OCI-LY1 (cell line): Measurements from ENCODE around the gene NEDD4L.

Experiments used
- H2AFZ ChIP-seq: fragments of 200-600 bp; sonication (generic), shearing (Covaris generic); 2 replicates; pipeline ENCODE4 v1.6.0; 2014; ENCODE audit warnings: antibody characterized with exemption, mild to moderate bottlenecking, low read length
- H3F3A ChIP-seq: fragments of 200-600 bp; sonication (generic), shearing (Covaris generic); 2 replicates; pipeline ENCODE4 v1.6.0; 2014; ENCODE audit warnings: mild to moderate bottlenecking, antibody characterized with exemption, low read length, moderate library complexity; ENCODE audit not compliant: insufficient read depth
- H3K27ac ChIP-seq: fragments of 200-600 bp; sonication (generic); 2 replicates; pipeline ENCODE4 v1.5.1; 2014; ENCODE audit warnings: low read length, mixed run types, mild to moderate bottlenecking, low read depth; ENCODE audit not compliant: poor library complexity, severe bottlenecking
- H3K27me3 ChIP-seq: fragments of 200-600 bp; sonication (generic); 2 replicates; pipeline ENCODE4 v1.6.0; 2014; ENCODE audit warnings: antibody characterized with exemption, mild to moderate bottlenecking, low read length, moderate library complexity; ENCODE audit not compliant: insufficient read depth
- H3K36me3 ChIP-seq: fragments of 200-600 bp; sonication (generic); 2 replicates; pipeline ENCODE4 v1.6.1; 2014; ENCODE audit warnings: mild to moderate bottlenecking, antibody characterized with exemption, low read length, moderate library complexity, mixed read lengths; ENCODE audit not compliant: insufficient read depth
- H3K4me1 ChIP-seq: fragments of 200-600 bp; sonication (generic); 2 replicates; pipeline ENCODE4 v1.5.1; 2014; ENCODE audit warnings: mild to moderate bottlenecking, low read length, moderate library complexity; ENCODE audit not compliant: insufficient read depth, severe bottlenecking
- H3K4me2 ChIP-seq: fragments of 200-600 bp; sonication (generic), shearing (Covaris generic); 2 replicates; pipeline ENCODE4 v1.6.1; 2014; ENCODE audit warnings: low read length
- H3K4me3 ChIP-seq: fragments of 200-600 bp; sonication (generic); 2 replicates; pipeline ENCODE4 v1.5.1; 2014; ENCODE audit warnings: low read length, low read depth, mild to moderate bottlenecking, mixed read lengths; ENCODE audit not compliant: poor library complexity, severe bottlenecking
- H3K79me2 ChIP-seq: fragments of 200-600 bp; shearing (Covaris generic); 2 replicates; pipeline ENCODE4 v1.6.1; 2016; ENCODE audit warnings: mixed run types, low read length, mixed read lengths; ENCODE audit not compliant: insufficient read depth
- H3K9ac ChIP-seq: fragments of 200-600 bp; sonication (generic), shearing (Covaris generic); 2 replicates; pipeline ENCODE4 v1.6.1; 2014; ENCODE audit warnings: mild to moderate bottlenecking, low read length, mixed read lengths
- H3K9me2 ChIP-seq: fragments of 200-600 bp; sonication (generic), shearing (Covaris generic); 2 replicates; pipeline ENCODE4 v1.6.1; 2014; ENCODE audit warnings: low read depth, mild to moderate bottlenecking, low read length, mixed read lengths
- H3K9me3 ChIP-seq: fragments of 200-600 bp; shearing (Covaris generic); 2 replicates; pipeline ENCODE4 v1.6.1; 2014; ENCODE audit warnings: low read length, mixed read lengths
- H4K20me1 ChIP-seq: fragments of 200-600 bp; sonication (generic), shearing (Covaris generic); 2 replicates; pipeline ENCODE4 v1.6.0; 2016; ENCODE audit warnings: mild to moderate bottlenecking, low read length; ENCODE audit not compliant: insufficient read depth
- CTCF ChIP-seq: fragments of 200-600 bp; sonication (generic), shearing (Covaris generic); IDR thresholded peaks from 2 replicates; pipeline ENCODE4 v1.5.1; 2017; ENCODE audit warnings: mild to moderate bottlenecking, antibody characterized with exemption, low read length, moderate library complexity, mixed read lengths
- EZH2 ChIP-seq: fragments of 200-600 bp; sonication (generic), shearing (Covaris generic); IDR thresholded peaks from 2 replicates; pipeline ENCODE4 v1.8.0; 2017; ENCODE audit warnings: borderline replicate concordance, mixed run types, mild to moderate bottlenecking, antibody characterized with exemption, low read length, moderate library complexity, mixed read lengths

Gene NEDD4L

DNA sequence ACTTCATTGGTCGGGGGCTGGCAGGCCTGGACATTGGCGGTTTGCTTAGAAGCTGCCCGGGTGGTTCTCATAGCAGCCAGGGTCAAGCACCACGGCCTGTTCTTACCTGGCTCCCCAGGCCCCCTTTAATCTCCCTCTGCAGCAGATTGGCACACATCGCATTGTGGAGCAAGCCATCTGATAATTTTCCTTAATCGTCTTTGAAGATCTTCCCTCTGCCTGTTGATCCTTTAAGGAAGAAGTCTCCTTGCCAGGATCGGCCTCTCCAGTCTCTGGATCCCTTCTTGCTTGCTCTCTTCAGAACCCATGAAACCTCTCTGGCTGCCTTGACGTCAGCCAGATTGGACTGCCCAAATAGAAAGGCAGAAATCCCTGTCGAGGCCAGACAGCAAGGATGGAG lies 75.8 kb downstream of the NEDD4L start:
- H4K20me1 ChIP-seq = no peaks in the 10 kb centered on the region
- no peaks in the 10 kb centered on the region for H3K4me1 ChIP-seq
- H3K4me3 ChIP-seq = no peak overlapping the region
- H3K27ac ChIP-seq = no peak overlapping the region
- H3K79me2 ChIP-seq = no peaks in the 10 kb centered on the region
- no peaks in the 10 kb centered on the region for H3F3A ChIP-seq
- no peaks in the 10 kb centered on the region for H3K36me3 ChIP-seq
- no peaks in the 10 kb centered on the region for H3K27me3 ChIP-seq
- H3K9me2 ChIP-seq = no peaks in the 10 kb centered on the region
- H3K9me3 ChIP-seq = no peaks in the 10 kb centered on the region
- H3K4me2 ChIP-seq = no peak overlapping the region
- TF ChIP-seq CTCF = no peak
- no peak for TF ChIP-seq EZH2
- no peak overlapping the region for H2AFZ ChIP-seq
- no peak overlapping the region for H3K9ac ChIP-seq

- no peak overlapping the region for H3K27ac ChIP-seq
- no peak overlapping the region for H2AFZ ChIP-seq
- no peak overlapping the region for H3K9ac ChIP-seq
- H3K27me3 ChIP-seq = no peaks in the 10 kb centered on the region
- H3K9me3 ChIP-seq = no peaks in the 10 kb centered on the region
- no peak for TF ChIP-seq EZH2
- TF ChIP-seq CTCF = no peak
- no peaks in the 10 kb centered on the region for H3K4me1 ChIP-seq
- no peaks in the 10 kb centered on the region for H3K79me2 ChIP-seq
- no peak overlapping the region for H3K4me2 ChIP-seq
- H3K9me2 ChIP-seq = no peaks in the 10 kb centered on the region
- H3K4me3 ChIP-seq = no peak overlapping the region
- H3F3A ChIP-seq = no peaks in the 10 kb centered on the region; the same call in 1 of the 2 replicates
- no peaks in the 10 kb centered on the region for H4K20me1 ChIP-seq
- no peaks in the 10 kb centered on the region for H3K36me3 ChIP-seq
These were observed 80.4 kb downstream of the NEDD4L start for GRCh38 chr18:58124475-58124874.

DNA sequence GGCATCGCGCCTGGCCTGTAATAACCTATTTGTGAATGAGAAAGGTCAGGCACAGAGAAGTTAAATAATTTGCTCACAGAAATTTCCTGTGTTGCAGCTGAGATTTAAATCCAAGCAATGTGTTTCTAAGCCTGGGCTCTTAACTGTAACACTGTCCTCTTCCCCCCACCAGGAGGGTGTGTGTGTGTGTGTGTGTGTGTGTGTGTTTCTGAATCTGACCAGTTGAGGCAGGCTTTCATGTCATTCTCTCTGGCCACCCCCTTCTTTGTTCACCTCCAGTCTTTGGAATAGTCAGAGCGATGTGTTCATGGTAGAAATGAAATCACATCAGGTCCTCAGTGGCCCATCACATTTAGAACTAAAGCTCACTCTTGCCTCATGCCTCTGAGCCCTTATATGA lies 81.2 kb downstream of the NEDD4L start:
- H3K4me1 ChIP-seq = no peaks in the 10 kb centered on the region
- no peaks in the 10 kb centered on the region; the same call in 1 of the 2 replicates for H3F3A ChIP-seq
- no peak overlapping the region for H2AFZ ChIP-seq
- no peak overlapping the region for H3K4me2 ChIP-seq
- H3K79me2 ChIP-seq = no peaks in the 10 kb centered on the region
- no peaks in the 10 kb centered on the region for H3K27me3 ChIP-seq
- H3K4me3 ChIP-seq = no peak overlapping the region
- no peaks in the 10 kb centered on the region for H3K36me3 ChIP-seq
- H4K20me1 ChIP-seq = no peaks in the 10 kb centered on the region
- H3K9me2 ChIP-seq = no peaks in the 10 kb centered on the region
- TF ChIP-seq CTCF (no peak), EZH2 (no peak)
- no peak overlapping the region for H3K27ac ChIP-seq
- H3K9me3 ChIP-seq = no peaks in the 10 kb centered on the region
- H3K9ac ChIP-seq = no peak overlapping the region
